ENCODE results near the gene XCL2. TPM values are rescaled to one million over a fixed set of nuclear protein-coding genes. Genes with fewer than 3 reads are reported as not detected.

The XCL2 gene
- total and polyA plus RNA-seq, 2 of the 8 experiments (the other 6 are each of a cell fraction or from before 2014, with no cell fraction given): not detected

DNA sequence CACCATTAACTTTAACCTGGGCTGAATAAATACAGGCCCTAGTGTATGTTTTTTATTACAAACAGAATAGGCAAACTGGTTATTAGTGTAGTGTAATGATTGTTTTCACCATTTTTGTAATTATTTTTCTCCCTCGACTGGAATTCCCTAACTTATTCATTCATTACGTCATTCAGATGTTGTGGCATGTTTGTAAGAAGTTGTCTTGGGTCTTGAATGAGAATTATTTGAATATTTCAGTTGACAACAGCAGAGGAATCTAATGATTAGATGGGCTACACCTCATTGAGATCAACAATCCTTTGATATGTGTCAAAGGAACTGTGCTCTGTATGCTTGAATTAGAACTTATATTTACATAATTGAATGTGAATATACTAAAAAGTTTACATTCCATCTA, 45.4 kb upstream of the XCL2 start:
- Histone ChIP-seq H3K9me3 (ENCODE audit: insufficient read depth in 2 of 2, low read depth in 1 of 2, low read length in 1 of 2) (no peaks in the 10 kb centered on the region), H3K79me1 (ENCODE audit: low read depth, low read length) (no peaks in the 10 kb centered on the region), H3K79me2 (ENCODE audit: control insufficient read depth in 1 of 2, insufficient read depth in 2 of 2, low read length in 2 of 2) (no peaks in the 10 kb centered on the region), H3K4me1 (replicated peaks in 1 of 4; ENCODE audit: control insufficient read depth in 3 of 4, insufficient read depth in 4 of 4, low read length in 3 of 4) (no peaks in the 10 kb centered on the region), H3K9ac (replicated peaks in 1 of 4; ENCODE audit: extremely low read depth in 1 of 4, low read depth in 3 of 4, low read length in 3 of 4) (no peak overlapping the region), H3K4me3 (ENCODE audit: extremely low read depth in 1 of 4, insufficient read depth in 2 of 4, low read depth in 3 of 4, low read length in 4 of 4) (no peak overlapping the region), H3K14ac (ENCODE audit: insufficient read length) (no peak overlapping the region), H2AFZ (ENCODE audit: low read length) (no peak overlapping the region), H3K27me3 (replicated peaks in 1 of 4; ENCODE audit: control insufficient read depth in 3 of 4, extremely low read depth in 1 of 4, insufficient read depth in 3 of 4, low read length in 3 of 4) (no peaks in the 10 kb centered on the region), H4K5ac (ENCODE audit: insufficient read length, low read depth, low read length) (no peak overlapping the region), H3K4ac (replicated peaks; ENCODE audit: insufficient read length, low read depth, low read length) (no peak overlapping the region), H3K23me2 (ENCODE audit: low read depth, low read length) (no peaks in the 10 kb centered on the region; the same call in 1 of the 2 replicates), H4K20me1 (replicated peaks in 1 of 2; ENCODE audit: control insufficient read depth in 1 of 2, insufficient read depth in 2 of 2, low read length in 2 of 2) (no peaks in the 10 kb centered on the region), H4K8ac (ENCODE audit: extremely low read depth, insufficient read depth, low read length) (no peak overlapping the region), H3K27ac (ENCODE audit: low read depth, low read length) (no peak overlapping the region), H3K23ac (ENCODE audit: insufficient read length) (no peak overlapping the region), H3K56ac (replicated peaks; ENCODE audit: insufficient read length, low read depth, low read length) (no peak overlapping the region), H2BK15ac (ENCODE audit: low read length) (no peak overlapping the region), H3K4me2 (ENCODE audit: insufficient read depth in 1 of 2, low read depth in 2 of 2, low read length in 2 of 2) (no peak overlapping the region), H2BK120ac (replicated peaks; ENCODE audit: low read depth, low read length) (no peak overlapping the region), H3K36me3 (ENCODE audit: control insufficient read depth in 2 of 4, insufficient read depth in 4 of 4, low read length in 3 of 4) (no peaks in the 10 kb centered on the region; a peak in 1 of 8 replicates), H2BK20ac (ENCODE audit: low read length) (no peak overlapping the region), H2BK5ac (ENCODE audit: low read depth, low read length) (no peak overlapping the region), H4K91ac (replicated peaks; ENCODE audit: insufficient read length, low read length) (no peak overlapping the region), H3K18ac (ENCODE audit: extremely low read depth, low read length) (no peak overlapping the region), H2BK12ac (ENCODE audit: low read depth, low read length) (no peak overlapping the region), H2AK5ac (ENCODE audit: low read depth, low read length) (no peak overlapping the region)
- CTCF ChIA-PET (ENCODE audit: partially characterized antibody): no interaction called here
- TF ChIP-seq CEBPB (IDR thresholded peaks at IDR 0.05; ENCODE audit: low read depth, low read length) (no peak), CREB1 (IDR thresholded peaks at IDR 0.05) (no peak), RXRA (IDR thresholded peaks at IDR 0.05; ENCODE audit: insufficient read depth, low read depth, low read length) (no peak), SP2 (IDR thresholded peaks at IDR 0.05; ENCODE audit: low read length) (no peak), CTBP2 (IDR thresholded peaks at IDR 0.05; ENCODE audit: borderline replicate concordance, insufficient read depth, insufficient read length, low read length) (no peak), TAF7 (optimal IDR thresholded peaks at IDR 0.05; ENCODE audit: borderline replicate concordance, low read depth, low read length) (no peak), BACH1 (IDR thresholded peaks at IDR 0.05; ENCODE audit: low read length) (no peak), KDM5A (IDR thresholded peaks at IDR 0.05; ENCODE audit: low read length) (no peak), GABPA (IDR thresholded peaks at IDR 0.05; ENCODE audit: borderline replicate concordance, insufficient read depth, low read length) (no peak), SUZ12 (IDR thresholded peaks at IDR 0.05; ENCODE audit: low read length) (no peak)
- TF ChIP-seq, protein P1, sequence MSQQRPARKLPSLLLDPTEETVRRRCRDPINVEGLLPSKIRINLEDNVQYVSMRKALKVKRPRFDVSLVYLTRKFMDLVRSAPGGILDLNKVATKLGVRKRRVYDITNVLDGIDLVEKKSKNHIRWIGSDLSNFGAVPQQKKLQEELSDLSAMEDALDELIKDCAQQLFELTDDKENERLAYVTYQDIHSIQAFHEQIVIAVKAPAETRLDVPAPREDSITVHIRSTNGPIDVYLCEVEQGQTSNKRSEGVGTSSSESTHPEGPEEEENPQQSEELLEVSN (IDR thresholded peaks at IDR 0.05): no peak
- DNase-seq (ENCODE audit: low read depth in 1 of 2, low spot score in 2 of 2): no peak
- 86% methylated on average over 2 of the region's 2 CpGs; no CpG with 5 or more reads in 1 of the 2 experiments for WGBS, 2 experiments (ENCODE audit: extremely low coverage in 1 of 2, insufficient coverage in 1 of 2, insufficient read length in 1 of 2, insufficient replicate concordance in 2 of 2, low coverage in 1 of 2, low lambda C conversion rate in 2 of 2, missing lambda C conversion rate in 1 of 2)
- POLR2A ChIA-PET (ENCODE audit: partially characterized antibody): no interaction called here
- FAIRE-seq: no peak
